HG03039 (cell line): Measurements from ENCODE around the gene PDE8B.
"Not testable (repeated sequence)": the region's sequence is repeated elsewhere in the genome, so short reads cannot be mapped to it uniquely, and the experiment has no call there.

Experiments
- ATAC-seq: cut with Tn5 transposase; IDR thresholded peaks from one replicate; pipeline ENCODE4 v1.9.1; 2021; ENCODE audit warnings: mild to moderate bottlenecking, moderate library complexity; ENCODE audit not compliant: unreplicated experiment

Gene PDE8B

DNA sequence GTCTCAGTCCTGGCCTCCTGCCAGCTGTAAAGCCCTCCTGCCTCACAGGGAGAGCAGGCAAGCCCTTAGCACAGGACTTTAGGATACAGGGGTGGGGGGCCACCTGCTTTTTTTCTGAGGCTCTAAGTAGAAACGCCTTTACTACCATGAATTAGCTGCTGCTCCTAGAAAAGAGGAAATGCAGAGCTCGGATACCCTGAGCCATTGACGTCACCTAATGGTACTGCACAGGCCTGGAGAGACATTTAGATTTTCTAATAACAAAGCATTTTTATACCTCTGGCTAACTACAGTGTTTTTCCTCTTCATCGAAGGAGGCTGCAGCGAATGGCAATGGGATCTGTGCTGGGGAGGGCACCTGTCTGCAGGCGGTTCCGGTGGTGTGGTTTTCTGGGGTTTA lies 144.6 kb downstream of the PDE8B start:
- no peak for ATAC-seq

DNA sequence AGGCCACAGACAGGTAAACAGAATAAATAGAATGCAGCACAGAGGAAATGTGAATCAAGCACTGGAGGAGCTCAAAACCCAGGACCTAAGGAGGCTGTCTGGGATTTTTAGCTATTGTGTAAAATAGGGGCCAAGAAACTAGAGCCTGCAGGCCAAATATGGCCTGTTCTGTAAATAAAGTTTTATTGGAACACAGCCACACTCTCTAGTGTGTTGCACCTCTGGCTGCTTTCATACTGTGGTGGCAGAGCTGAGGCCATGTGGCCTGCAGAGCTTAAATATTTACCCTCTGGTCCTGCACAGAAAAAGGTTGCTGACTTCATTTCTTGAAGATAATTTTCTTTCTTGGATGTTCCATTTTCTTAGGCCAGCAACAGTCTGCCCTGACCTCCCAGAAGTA lies 145.3 kb downstream of the PDE8B start:
- ATAC-seq = no peak

DNA sequence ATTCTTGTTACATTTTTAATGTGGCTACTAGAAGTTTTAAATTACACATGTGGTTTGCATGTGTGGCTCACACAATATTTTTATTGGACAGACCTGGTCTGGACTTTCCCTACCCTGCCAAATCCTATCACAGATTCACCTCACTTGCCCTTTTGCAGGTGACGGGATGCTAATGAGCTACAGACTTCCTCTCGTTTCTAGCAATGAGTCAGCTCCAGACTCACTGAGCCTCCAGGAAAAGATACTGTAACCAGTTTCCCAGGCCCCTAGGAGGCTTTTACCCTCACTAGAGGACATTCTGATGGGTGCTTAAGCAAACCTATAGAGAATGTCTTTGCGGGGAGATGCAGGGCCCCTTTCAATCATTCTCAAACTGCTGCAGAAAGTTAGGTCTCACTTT lies 146.3 kb downstream of the PDE8B start:
- ATAC-seq = peak; percentile 81

DNA sequence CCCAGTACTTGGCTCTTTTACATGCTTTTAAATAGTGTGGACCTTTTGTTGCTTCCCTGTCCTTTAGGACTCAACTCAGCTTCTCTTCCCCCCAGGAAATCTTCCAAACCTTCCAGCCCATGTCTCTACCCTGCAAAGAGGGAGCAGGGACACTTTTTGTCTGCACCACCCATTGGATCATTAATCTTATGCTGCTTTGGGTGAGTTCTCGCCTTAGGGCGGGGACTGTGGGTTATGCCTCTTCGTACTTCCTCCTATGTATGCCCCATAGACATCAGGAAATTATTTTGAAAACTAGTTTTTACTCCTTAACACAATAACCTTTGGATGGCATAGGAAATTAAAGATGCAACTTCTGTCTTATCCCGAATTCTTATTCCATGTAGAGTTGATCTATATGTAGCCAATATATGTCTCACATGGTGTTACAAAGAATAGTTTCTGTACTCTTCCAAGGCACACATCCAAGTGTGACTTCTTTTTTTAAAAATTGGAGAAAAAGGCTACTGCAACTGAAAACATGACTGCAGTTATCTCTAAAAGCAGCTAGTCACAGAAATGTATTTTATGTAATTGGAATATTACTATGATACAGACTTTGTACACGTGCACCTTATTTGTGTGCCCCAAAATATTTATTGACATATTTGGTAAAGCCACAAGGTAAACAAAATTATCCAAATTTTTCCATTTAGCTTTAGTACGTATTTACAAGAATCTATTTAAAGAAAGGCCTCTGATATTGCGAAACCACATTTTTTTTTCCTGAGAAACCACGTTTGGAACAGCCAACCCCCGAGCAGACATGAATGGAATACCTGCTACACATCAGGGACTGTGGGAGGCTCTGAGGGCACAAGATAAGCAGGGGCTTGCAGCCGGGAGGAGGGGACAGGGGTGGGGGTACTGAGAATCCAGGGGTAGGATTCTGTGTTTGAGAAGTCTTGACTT lies 148.1 kb downstream of the PDE8B start:
- ATAC-seq = no peak

DNA sequence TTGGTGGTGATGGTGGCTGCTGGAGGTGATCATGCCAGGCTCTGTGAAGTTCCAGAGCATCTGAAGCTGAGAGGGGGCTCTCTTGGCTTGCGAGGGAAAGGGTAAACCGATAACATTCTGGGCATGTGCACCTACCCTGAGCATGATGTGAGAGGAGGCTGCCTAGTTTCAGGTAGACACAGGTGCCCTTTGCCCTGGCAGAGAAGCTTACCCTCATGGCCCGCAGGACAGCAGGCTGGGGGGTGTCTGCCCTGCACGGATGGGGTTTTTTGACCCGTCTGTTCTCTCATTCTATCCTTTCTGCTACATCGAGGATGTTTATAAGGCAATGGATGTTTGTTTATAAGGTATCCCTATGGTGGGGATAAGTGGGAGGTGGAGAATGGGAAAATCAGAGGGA lies 148.8 kb downstream of the PDE8B start:
- ATAC-seq = no peak

DNA sequence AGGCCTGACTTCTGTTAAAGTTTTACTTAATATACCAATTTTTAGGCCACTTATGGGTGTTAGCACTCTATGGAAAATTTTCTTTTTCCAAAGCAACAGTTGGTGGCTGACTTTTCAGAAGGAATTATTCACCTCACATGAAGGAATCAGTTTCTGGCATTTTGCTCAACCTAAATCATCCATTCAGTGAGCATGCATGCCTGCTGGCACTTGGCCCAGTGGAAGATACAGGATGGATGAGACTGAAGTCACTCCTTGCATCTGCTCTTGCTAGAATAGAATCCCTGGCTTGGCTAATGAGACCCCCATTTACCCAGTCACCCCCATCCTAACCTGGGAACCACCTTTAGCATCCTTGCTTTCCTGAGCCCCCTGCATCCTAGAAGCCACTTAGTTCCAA lies 149.9 kb downstream of the PDE8B start:
- ATAC-seq = no peak

DNA sequence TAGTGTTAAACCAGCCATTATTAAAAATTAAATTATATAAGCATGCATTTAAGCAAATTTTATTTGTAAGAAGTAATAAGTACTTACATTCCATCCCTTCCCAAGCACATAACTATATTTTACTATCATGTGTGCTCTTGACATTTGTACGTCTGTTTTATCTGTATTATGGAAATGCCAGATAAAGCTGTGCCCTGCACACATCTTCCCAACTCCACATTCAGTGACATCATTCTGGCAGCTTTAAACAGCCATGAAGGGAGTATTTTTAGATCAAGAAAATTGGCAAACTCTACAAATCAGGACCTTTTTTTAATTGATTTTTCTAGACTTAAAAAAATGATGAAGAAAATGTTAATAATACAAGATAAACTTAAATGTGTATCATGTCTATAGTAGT lies 150.5 kb downstream of the PDE8B start:
- no peak for ATAC-seq

DNA sequence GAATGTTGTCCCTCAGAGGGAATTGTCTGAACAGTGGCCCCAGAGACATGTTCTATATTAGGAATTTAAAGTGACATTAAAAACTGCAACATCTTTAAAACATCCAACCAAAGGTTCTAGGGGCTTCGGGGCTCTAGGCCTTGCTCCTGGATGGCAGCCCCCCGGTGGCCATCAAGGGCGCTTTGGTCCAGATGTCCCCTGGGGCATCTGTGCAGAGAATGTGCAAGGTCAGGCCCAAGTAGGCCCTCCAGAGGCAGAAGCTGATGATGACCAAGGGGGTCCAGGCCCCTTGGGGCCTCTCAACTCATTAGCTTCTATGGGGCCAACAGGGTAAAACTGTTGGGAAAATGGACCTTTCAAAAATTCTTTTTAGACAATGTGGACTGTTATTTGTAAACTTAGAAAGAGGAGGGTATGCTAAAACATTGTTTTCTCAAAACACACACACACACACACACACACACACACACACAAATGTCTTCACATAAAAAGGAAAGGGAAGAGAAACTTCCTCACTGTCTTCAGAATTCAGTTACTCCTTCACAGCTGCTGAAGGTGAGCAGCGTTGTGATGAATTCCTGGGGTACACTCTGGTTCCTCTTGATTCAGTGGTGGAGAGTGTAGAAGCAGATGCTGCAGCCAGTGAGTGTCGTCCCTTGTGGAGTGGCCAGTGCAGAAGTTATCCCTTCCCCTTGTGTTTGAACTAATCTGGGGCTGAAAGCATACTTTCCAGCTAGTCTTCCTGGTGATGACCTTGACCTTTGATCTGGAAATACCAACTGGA lies 156.4 kb downstream of the PDE8B start:
- ATAC-seq = no peak

DNA sequence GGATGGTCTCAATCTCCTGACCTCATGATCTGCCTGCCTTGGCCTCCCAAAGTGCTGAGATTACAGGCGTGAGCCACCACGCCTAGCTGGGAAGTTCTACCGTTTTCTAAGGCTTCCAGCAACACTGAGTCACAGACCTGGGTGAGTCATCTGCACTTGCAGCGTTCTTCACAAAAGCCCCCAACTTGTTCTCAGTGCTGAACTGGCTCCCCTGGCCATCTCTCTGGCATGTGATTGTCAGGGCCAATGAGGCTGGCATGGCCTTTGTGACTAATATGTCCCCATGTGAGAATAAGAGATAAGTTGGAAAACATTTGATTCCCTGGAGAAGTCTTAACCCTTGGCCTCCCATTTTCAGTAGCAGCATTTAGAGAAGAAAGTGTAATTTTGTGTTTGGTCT lies 157.3 kb downstream of the PDE8B start:
- ATAC-seq = no peak

DNA sequence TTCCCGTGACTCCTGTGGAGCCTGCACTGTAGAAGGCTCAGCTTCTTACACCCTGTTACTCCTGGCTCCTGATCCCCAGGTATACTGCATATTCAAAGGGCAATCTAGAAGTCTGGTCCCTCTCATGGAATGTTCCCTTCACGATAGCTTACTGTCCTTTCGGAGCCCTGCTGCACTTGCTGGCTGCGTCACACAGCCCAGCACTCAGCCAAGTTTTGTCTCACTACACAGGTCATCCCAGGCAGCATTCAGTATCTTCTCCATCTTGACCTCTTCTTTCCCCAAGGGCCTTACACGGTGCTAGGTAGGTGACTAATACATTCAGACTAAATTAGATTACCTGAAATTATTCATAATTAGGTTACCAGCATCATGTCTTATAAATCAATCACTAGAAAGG lies 157.9 kb downstream of the PDE8B start:
- ATAC-seq = no peak

DNA sequence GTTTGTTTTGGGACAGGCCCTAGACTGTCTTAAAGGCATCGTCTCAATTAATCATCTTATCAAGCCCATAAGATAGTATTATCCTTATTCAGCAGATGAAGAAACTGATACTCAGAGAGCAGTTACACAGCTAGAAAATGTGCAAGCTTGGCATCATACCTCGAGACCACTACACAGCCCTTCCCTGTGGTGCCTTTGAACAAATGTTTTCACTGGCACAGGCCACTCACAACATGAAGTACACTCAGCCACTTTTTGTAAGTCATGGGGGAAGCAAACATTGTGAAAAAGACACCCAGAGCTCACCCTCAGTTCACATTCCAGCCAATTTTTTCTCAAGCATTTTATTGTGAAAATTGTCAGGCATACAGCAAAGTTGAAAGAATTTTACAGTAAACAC lies 159.1 kb downstream of the PDE8B start:
- ATAC-seq = no peak

DNA sequence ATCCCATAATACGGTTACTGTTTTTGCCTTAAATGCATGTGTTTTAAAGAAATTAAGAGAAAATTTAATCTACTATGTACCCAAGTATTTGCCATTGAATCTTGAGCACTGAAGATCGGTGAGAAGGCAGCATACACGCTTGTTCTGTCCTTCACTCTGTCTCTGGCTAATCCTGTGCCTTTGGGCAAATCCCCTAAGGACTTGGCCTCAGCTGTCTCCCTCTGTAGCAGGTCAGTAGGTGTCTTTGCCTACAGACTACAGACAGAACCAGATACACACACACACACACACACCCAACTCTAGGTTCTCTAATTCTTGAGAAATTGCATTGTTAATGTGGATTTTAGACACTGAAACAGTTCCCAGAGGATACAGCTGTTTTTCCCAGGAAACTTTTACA lies 164.2 kb downstream of the PDE8B start:
- no peak for ATAC-seq

DNA sequence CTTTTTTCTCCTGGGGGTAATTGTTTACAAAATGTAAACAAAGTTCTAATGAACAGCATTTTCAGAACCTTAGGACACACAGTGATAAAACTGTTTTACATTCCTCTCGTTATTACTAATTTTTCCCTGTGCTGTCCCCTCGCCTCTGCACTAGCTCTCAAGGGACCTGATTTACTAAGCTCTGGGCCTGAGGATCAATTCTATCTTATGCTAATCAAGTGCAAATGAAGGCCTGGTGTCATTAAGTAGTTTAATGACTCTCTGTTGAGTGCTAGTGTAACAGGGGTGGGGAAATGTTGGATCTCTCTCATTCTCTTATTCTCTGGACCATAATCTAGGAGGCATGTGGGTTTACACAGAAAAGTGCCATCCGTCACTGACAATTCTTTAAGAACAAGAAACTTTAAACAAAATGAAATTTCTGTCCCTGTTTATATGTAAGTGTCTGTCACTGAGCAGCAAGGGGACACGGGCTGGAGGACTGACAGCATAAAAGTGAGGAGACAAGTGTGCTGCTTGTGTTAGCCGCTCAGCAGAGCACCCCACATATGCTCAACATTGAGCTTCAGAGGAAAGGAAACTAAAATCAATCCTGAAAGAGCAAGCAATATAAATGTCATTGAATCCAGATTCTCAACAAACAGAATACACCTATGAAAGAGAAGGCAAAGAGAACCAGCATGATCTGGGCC lies 166.3 kb downstream of the PDE8B start:
- no peak for ATAC-seq

DNA sequence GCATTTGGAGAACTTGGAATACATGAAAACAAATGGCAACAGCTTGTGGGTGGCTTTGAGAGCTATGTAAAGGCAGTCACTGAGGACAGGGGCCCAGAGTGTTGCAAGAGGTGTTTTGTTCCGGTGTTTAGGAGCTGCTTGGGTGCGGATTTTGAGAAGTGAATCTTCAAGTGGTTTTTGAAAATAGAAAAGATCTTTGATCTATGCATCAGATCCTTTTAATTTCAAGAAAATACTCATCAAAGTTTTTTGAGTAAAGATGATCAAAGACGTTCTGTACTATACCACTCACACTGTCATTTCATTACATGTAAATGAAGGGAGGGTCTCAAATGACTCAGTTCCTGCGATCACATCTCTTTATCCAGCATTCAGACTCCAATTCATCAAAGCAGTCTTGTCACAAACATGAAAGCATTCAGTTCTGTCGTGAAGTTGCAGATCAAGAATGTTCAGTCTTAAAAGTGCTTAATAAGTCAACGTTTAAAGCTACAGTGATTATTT lies 169.1 kb downstream of the PDE8B start:
- peak; percentile 71 for ATAC-seq

DNA sequence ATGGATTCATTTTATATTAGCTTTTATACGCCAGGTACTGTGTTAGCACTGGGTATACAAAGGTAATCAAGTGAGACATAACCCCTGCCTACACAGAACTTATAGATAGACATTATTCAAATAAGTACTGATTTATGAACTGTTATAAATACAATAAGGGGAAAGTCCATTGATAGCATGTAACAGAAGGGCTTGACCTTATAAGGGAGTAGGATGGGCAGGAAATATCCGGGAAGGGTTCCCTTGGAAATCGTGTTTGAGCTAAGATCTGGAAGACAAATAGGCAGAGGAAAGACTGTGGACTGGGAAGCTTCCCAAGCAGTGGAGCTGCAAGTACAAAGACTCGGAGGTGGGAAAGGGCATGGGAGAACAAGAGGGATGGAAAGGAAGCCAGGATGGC lies 170.2 kb downstream of the PDE8B start:
- no peak for ATAC-seq

DNA sequence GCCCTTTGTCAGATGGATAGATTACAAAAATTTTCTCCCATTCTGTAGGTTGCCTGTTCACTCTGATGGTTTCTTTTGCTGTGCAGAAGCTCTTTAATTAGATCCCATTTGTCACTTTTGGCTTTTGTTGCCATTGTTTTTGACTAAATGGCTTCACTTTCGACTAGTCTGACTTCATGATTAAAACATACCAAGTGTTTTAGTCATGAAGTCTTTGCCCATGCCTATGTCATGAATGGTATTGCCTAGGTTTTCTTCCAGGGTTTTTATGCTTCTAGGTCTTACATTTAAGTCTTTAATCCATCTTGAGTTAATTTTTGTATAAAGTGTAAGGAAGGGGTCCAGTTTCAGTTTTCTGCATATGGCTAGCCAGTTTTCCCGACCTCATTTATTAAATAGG lies 172.9 kb downstream of the PDE8B start:
- not testable (repeated sequence) for ATAC-seq

DNA sequence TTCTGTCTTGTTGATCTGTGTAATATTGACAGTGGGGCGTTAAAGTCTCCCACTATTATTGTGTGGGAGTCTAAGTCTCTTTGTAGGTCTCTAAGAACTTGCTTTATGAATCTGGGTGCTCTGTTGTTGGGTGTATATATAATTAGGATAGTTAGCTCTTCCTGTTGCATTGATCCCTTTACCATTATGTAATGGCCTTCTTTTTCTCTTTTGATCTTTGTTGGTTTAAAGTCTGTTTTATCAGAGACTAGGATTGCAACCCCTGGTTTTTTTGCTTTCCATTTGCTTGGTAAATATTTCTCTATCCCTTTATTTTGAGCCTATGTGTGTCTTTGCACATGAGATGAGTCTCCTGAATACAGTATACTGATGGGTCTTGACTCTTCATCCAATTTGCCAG lies 175.9 kb downstream of the PDE8B start:
- ATAC-seq = not testable (repeated sequence)

DNA sequence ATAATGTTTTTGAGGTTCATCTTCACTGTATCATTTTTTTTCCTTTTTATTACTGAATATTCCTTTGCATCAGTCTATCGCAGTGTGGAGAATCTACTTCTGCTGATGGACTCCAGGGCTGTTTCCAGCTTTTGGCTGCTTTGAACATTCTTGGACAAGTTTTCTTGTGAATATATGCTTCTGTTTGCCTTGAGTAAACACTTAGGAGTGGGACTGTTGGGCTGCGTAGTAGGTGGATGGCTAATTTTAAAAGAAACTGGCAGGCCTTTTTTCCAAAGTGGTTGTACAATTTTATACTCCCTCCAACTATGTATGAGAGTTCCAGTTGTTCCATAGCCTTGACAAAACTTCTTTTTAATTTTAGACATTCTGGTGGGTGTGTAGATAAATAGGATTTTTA lies 179.3 kb downstream of the PDE8B start:
- no peak for ATAC-seq

DNA sequence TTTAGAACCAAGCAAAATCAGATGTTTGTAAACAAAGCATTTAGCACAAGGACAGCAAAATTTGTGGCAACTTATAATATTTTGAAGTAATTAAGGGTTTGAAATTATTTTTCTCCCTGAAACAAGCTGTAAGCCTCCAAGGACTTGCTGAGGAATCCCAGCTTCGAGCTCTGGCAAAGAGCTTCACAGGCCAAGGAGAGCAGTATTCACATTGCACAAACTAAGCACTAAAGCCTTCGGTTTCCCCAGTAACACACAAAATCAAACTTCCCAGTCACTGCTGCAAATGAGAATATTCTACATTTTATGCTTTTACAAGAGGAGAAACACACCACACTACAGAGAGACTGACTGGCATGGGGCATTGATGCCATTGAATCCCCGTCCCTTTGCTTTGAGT lies 179.7 kb downstream of the PDE8B start:
- no peak for ATAC-seq

DNA sequence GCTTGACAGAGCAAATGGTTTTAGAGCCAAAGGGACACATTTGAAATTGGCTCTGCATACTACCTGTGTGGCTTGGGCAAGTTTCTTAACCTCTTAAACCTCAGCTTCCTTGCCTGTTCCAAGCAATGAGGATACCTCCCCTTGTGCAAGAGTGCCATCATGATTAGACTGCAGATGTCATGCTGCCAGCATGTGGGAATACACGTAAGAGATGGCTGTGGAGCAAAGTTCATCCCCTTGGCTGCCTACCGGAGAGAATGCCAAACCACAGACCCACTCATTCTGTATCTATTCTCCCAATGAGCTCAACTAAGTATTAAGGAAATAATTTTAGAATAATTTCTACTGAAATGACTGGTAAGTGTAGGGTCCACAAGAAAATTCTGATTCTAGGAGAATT lies 180.3 kb downstream of the PDE8B start:
- ATAC-seq = no peak

DNA sequence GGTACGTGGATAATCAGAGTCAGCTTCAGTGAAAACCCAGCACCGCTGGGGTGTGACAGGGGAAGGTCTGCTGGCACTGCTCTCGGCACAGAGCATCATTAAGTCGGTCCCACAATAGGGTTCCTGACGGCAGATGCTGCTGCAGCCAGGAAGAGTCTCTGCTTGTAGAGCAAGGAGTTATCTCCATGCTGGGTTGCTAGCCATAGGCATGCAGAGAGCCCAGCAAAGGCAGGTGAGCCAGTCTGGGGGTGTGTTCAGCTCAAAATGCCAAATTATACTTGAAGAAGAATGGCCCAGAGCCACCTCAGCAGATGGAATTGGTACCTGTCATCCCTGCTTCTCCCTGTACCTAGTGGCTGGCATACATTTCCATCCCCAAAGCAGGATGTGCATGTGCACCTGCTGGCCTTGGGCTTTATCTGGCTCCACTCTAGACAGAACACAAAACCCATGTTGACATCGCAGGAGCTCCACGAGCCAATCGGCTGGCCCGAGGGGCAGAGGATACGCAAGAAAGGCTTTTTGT lies 180.8 kb downstream of the PDE8B start:
- ATAC-seq = no peak
